C4-2B (cell line): ENCODE data around the gene SNCAIP.

Experiments
- ZFX ChIP-seq: fragments of 450-650 bp; IDR thresholded peaks from 2 replicates; pipeline ENCODE4 v1.6.1; 2017
- TF ChIP-seq, protein P1 (sequence below): fragments of 450-650 bp; conservative IDR thresholded peaks from 2 replicates; pipeline ENCODE4 v1.5.1; 2017; ENCODE audit warnings: mild to moderate bottlenecking

GRCh38 chr5:122431298-122431697, 119.3 kb downstream of the SNCAIP start:
- TF ChIP-seq, protein P1, sequence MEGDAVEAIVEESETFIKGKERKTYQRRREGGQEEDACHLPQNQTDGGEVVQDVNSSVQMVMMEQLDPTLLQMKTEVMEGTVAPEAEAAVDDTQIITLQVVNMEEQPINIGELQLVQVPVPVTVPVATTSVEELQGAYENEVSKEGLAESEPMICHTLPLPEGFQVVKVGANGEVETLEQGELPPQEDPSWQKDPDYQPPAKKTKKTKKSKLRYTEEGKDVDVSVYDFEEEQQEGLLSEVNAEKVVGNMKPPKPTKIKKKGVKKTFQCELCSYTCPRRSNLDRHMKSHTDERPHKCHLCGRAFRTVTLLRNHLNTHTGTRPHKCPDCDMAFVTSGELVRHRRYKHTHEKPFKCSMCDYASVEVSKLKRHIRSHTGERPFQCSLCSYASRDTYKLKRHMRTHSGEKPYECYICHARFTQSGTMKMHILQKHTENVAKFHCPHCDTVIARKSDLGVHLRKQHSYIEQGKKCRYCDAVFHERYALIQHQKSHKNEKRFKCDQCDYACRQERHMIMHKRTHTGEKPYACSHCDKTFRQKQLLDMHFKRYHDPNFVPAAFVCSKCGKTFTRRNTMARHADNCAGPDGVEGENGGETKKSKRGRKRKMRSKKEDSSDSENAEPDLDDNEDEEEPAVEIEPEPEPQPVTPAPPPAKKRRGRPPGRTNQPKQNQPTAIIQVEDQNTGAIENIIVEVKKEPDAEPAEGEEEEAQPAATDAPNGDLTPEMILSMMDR, result no peak
- TF ChIP-seq ZFX, result no peak
